GM21717 (cell line): Measurements from ENCODE around the gene PGGHG.
"Not testable (repeated sequence)": the region's sequence is repeated elsewhere in the genome, so short reads cannot be mapped to it uniquely, and the experiment has no call there.

Experiments used
- ATAC-seq: cut with Tn5 transposase; IDR thresholded peaks from one replicate; pipeline ENCODE4 v1.9.1; 2021; ENCODE audit warnings: mild to moderate bottlenecking, moderate library complexity; ENCODE audit not compliant: unreplicated experiment

Gene PGGHG

GRCh38 chr11:311013-311748 is 22.3 kb downstream of the PGGHG start:
- ATAC-seq, result peak; percentile 31

DNA sequence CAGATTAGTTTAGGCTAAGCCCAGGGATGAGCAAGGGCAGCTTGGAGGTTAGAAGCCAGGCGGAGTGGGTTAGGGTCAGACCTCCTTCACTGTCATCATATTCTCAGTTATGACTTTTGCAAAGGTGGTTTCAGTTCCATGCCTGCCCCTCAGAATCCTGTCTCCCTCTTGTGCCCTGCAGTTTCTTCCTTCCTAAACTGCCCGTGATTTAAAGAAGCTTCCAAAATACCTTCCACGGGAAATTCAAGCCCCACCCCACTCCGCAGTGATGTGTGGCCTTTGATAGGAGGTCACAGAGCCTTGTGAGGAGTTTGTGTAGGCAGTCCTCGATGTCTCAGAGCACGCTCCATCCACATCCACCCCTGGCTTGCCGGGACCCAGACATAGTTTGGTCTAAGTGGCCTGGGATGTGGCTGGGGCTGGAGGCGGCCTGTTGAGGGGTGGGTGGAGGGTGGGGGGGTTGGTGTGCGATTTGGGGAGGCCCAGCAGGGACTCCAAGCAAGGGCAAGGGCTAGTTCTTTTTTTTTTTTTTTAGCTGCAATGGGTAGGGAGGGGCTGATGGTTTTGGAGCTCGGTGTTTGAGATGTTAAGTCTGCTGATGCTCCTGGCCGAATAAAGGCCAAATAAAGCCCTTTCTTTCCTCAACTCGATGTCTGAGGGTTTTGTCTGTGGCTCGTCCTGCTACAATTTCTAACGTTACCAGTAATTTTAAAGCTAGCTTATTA is 23.3 kb downstream of the PGGHG start:
- ATAC-seq, result no peak

DNA sequence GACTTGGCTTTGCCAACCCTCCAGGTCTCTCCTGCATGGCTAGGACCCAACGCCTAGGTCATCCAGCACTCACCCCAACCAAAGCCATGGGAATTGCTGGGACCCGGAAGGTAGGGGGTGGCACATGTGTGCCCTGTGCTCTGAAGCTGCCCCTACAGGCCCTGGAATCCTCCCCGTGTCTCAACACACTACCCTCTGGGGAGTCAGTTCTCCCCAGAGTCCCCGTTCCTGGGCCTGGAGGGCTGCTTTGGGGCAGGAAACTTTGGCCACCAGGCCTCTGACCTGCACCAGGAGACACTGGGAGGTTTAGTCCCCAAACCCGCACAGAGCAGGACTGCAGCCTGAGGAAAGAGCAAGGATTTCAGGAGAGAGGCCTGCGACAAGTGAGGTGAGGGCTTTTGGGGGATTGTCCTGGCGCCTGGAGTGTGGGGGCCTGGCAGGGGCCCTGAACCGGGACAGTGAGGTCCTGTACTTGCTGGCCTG is 24.4 kb downstream of the PGGHG start:
- no peak for ATAC-seq

- no peak for ATAC-seq
Observed at GRCh38 chr11:313787-314553, 25.0 kb downstream of the PGGHG start, which contains the start of gene IFITM1. IFITM1 (plus strand) TSS chr11:314040; CDS start chr11:314171, 131 bp downstream.

- not testable (repeated sequence) for ATAC-seq
Observed at GRCh38 chr11:314554-314875, 25.6 kb downstream of the PGGHG start.

DNA sequence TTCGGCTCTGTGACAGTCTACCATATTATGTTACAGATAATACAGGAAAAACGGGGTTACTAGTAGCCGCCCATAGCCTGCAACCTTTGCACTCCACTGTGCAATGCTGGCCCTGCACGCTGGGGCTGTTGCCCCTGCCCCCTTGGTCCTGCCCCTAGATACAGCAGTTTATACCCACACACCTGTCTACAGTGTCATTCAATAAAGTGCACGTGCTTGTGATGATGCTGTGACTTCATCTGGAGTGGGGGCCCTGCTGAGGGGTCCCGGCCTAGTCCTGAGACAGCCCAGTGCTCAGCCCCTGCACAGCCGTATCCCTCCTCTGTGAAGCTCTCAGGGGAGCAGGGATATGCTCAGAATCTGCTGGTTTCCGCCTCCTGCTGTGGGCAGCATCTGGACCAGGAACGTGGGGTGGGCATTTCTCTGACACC is 26.1 kb downstream of the PGGHG start:
- ATAC-seq, result no peak

DNA sequence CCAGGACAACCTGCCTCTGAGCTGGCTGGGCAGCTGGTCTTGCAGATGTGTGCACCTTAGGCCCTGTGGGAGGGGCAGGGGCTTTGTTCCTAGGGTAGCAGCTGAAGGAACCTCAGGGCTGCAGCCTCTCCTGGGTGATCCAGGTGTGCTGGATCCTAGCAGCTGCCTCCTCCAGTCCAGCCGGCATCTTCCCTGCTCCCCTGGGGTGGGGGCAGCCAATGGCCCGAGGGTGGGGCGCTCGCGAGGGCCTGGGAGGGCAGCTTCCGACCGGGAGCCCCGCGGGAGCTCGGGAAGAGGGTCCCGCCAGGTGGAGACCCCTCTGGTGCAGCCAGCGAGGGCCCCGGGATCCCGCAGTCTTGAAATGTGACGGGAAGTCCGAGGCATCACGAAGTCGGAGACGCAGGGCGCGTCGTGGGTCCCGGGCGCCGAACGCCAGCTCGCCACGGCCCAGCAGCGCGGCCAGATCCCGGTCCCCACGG is 26.6 kb downstream of the PGGHG start:
- no peak for ATAC-seq

GRCh38 chr11:316031-316701 is 27.2 kb downstream of the PGGHG start:
- ATAC-seq, result no peak

GRCh38 chr11:316891-317301 is 28.0 kb downstream of the PGGHG start:
- ATAC-seq, result no peak

DNA sequence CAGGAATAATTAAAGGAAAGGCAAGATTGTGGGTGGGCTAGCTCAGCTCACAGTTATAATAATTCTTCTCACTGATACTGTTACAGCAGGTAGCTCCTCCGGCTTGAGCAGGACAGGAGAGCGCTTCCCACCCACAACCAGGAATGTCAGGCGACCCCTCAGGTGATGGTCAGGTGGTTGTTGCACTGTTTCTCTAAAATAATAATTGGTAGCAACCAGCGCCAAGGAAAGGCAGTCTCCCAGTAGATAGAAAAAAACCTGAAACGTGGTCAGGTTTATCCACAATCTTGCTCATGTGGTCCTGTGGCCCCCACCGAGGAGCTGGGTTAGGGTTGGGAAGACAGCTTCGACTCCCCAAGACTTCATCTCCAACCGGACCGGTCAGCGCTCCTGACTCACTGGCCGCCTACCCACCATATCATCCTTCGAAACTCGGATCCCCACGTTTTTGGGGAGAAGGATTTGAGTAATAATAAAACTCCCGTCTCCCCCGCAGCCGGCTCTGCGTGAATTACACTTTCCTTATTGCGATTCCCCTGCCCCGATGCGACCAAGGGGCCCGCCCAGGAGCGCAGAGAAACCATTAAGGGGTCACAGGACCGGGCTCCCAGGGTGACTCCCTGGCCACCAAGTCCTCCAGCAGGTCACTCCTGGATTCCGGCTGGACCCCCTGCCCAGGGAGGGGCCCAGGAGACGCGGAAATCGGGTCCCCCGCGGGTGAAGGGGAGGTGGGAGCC is 28.9 kb downstream of the PGGHG start:
- ATAC-seq, result not testable (repeated sequence)

DNA sequence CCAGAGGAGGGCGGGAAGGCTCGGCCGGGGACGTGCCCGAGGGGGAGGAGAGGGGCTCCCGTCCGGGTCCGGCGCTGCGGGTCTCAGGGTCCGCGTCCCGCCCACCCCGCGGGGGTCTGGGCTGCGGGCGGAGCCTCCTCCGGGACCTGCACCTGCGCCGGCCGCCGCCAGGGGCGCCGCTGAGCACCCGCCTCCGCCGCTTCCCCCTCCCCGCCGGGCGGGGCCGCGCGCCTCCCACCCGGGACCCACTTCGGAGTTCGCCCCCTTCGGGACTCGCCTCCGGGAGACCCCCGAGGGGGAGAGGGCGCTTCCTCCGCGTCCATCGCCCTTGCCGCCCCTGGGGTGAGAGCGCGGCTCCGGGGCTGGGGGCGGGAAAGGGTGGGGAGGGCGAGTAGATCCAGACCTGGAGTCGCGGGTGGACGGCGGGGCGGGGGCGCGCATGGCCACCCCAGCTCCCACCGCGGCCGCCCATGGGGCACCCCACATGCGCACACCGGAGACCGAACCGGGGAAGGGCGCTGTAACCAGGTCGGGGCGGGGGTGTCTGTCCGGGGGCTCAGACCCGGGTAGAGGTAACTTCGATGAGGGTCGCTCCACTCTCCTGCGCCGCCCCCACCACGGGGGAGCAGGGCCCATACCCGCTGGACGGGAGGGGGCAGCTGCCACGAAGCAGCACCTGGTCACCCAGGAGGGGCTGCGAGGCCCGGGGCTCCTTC is 29.6 kb downstream of the PGGHG start:
- not testable (repeated sequence) for ATAC-seq

DNA sequence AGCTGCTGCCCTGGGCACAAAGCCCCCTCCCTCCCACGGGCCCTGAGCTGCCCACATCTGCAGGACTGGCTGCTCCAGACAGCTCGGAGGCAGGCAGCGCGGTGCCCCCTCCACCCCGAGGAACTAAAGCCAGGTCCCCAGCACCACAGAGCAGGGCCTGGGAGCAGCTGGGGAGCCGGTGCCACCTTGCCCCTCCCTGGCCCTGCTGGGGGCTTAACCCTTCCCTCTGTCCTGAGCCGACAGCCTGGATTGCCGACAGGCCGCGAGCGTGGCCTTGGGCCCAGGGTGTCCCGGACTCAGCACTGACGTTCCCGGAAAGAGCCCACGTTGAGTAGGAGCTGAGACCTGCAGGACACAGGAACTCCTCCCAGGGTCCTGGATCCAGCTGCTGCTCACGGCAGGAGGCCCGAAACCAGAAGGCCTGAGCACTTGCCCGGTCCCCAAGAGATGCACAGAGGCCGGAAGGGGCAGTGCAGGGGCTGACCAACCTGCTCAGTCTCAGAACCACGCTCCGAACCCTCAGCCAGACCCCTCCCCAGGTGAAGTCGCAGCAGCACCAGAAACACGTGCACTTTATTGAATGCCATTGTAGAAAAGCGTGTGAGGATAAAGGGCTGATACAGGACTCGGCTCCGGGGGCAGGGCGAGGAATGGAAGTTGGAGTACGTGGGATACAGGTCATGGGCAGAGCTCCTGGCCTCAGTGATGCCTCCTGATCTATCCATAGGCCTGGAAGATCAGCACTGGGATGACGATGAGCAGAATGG is 30.4 kb downstream of the PGGHG start:
- not testable (repeated sequence) for ATAC-seq

DNA sequence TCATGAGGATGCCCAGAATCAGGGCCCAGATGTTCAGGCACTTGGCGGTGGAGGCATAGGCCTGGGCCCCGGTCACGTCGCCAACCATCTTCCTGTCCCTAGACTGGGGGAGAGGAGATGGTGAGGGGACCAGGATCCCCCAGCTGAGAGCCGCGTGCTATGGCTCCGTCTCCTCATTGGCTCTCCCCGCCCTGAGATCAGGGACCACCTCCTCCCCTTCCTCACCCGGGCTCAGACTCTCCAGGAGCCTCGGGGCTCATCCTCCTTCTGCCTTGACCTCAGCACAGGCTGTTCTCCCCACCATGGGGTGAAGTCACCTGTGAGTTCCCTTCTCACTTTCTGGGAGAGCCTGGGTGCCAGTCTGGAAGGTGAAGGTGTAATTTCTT is 31.0 kb downstream of the PGGHG start:
- ATAC-seq, result not testable (repeated sequence)

- no peak for ATAC-seq
Observed at GRCh38 chr11:324156-324555, 35.2 kb downstream of the PGGHG start.

DNA sequence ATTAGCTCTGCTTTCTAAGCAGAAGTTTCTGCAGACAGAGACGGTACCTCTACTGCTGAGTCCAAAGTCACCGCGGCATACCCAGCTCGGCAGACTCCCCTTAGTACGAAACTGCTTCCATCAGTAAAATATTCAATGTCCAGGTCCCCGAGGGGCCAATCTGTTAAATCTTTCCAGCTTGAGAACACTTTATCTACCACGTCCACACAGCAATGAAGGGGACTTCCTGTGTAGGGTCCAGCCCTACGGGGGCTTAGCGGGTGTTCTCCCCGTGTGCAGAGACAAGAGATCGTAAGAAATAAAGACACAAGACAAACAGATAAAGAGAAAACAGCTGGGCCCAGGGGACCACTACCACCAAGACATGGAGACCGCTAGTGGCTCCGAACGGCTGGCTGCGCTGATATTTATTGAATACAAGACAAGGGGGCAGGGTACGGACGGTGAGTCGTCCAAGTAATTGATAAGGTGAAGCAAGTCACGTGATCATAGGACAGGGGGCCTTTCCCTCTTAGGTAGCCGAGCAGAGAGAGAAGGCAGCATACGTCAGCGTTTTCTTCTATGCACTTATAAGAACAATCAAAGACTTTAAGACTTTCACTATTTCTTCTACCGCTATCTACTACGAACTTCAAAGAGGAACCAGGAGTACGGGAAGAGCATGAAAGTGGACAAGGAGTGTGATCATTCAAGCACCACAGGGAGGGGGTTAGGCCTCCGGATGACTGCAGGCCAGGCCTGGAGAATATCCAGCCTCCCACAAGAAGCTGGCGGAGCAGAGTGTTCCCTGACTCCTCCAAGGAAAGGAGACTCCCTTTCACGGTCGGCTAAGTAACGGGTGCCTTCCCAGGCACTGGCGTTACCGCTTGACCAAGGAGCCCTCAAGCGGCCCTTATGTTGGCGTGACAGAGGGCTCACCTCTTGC is 35.9 kb downstream of the PGGHG start:
- ATAC-seq, result not testable (repeated sequence)

- ATAC-seq, result no peak
Observed at GRCh38 chr11:325796-326591, 37.1 kb downstream of the PGGHG start.

DNA sequence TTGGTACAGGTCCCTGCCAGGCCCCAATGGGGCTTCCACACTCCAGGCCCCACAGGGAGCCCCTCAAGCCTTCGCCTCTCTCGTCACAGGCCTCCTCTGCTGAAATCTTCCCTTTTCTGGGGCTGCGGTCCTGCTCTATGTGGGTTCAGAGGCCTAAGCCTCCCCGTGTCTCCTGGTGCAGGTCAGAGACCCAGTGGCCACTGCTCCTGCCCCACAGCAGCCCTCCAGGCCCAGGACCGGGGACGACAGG is 37.6 kb downstream of the PGGHG start:
- no peak for ATAC-seq
